Uterus (tissue), 4 donors: Measurements from ENCODE around the gene SMIM38. TPM values are rescaled to one million over a fixed set of nuclear protein-coding genes. Genes with fewer than 3 reads are reported as not detected.

ENCODE experiments used
- DNase-seq, 2 donors: peaks; one replicate each; pipeline ENCODE4 v3.0.0-alpha.2; 2019 to 2020
- H3K27ac ChIP-seq, 2 donors: fragments of 200-600 bp; sonication (generic); 1 replicate in 1 of 2; 2 replicates in 1 of 2; pipeline ENCODE4 v1.5.1; 2016 to 2018
- H3K27me3 ChIP-seq, 2 donors: fragments of 200-600 bp; sonication (generic); one replicate each; pipeline ENCODE4 v1.5.1; 2018 to 2019; ENCODE audit warnings: control low read depth in 1 of 2
- H3K36me3 ChIP-seq, 2 donors: fragments of 200-600 bp; sonication (generic); one replicate each; pipeline ENCODE4 v1.5.1; 2019; ENCODE audit warnings: control low read depth in 1 of 2
- H3K4me1 ChIP-seq, 2 donors: fragments of 200-600 bp; sonication (generic); one replicate each; pipeline ENCODE4 v1.5.1; 2018 to 2019; ENCODE audit warnings: control low read depth in 1 of 2
- H3K4me3 ChIP-seq, 2 donors: fragments of 200-600 bp; sonication (generic); 1 replicate in 1 of 2; 2 replicates in 1 of 2; pipeline ENCODE4 v1.5.1; 2018 to 2019; ENCODE audit warnings: mild to moderate bottlenecking in 1 of 2
- H3K9me3 ChIP-seq, 2 donors: fragments of 200-600 bp; sonication (generic); one replicate each; pipeline ENCODE4 v1.5.1; 2019; ENCODE audit warnings: control low read depth in 1 of 2
- POLR2A ChIP-seq, 2 donors: fragments of 450-650 bp; IDR thresholded peaks; one replicate each; pipeline ENCODE4 v1.6.1; 2016; ENCODE audit warnings: antibody characterized with exemption in 2 of 2, mild to moderate bottlenecking in 1 of 2, moderate library complexity in 1 of 2
- intact Hi-C: fragments of 100-400 bp; cut with DNase I; formaldehyde crosslinking; loops from one replicate; pipeline ENCODE4 v1.15.1; 2023; ENCODE audit warnings: low total_unique reads
- total RNA-seq, 4 donors: library from RNA; depleted of rRNA in 3 of 4; stranded (reverse); fragments of >200 nt in 3 of 4; gene quantifications; one replicate each; pipeline versions ENCODE4 v1.1.0 to v1.2.4, GENCODE V29; 2014 to 2023
- TF ChIP-seq, protein P1 (sequence below), 4 experiments: fragments of 200-600 bp in 2 of 4; fragments of 450-650 bp in 2 of 4; sonication (generic) in 2 of 4; IDR thresholded peaks; one replicate each; pipeline ENCODE4 v1.5.1; 2016 to 2019; ENCODE audit warnings: antibody characterized with exemption in 4 of 4, mild to moderate bottlenecking in 2 of 4, moderate library complexity in 1 of 4
- donor health status: DM: yes; HTN: yes; CAD: no.

Gene SMIM38
- total RNA-seq, 4 donors from 2014 or later = 0.29 to 7.5 (median 1.7) TPM

DNA sequence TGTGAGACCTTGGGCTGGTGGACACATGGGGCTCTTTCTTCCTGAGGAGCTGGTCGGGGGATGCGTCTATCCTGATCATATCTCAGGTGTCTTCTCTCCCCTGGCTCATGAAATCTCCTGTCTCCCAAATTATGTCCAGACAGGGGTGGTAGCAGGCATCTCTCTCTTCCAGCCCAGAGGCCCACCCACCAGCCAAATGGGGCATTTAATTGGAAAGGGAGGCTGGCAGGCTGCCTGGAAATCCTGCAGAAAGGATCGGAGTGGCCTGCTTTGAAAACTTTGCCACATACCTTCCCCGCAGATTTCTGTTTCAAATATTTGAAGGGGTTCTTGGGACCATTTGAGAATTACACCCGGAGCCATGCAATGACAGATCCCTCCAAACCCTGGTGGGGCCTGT is 37.4 kb downstream of the SMIM38 start:
- intact Hi-C loops = no loop called here
- DNase-seq = no peak
- no peaks in the 10 kb centered on the region for H3K36me3 ChIP-seq

DNA sequence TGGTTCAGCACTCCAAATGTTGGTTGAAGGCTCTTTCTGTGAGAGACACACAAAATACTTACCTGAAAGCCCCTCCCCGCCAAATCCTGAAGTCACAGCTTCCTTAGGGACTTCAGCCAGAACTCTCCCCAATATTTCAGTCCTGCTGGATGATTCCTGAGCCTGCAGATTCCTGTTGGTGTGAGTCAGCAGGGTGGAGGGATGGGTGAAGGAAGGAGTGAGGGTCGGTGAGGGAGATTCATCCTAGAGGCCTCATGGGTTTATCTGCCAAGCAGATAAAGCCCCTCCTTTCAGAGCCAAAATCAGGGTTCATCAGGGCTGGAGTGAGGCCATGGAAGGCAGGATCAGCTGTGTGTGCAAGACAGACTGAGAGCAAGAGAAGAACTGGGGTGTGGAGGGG is 37.9 kb downstream of the SMIM38 start:
- Histone ChIP-seq H3K4me3 (no peak overlapping the region), H3K9me3 (no peaks in the 10 kb centered on the region), H3K27ac (no peak overlapping the region), H3K27me3 (no peaks in the 10 kb centered on the region), H3K36me3 (no peaks in the 10 kb centered on the region), H3K4me1 (no peaks in the 10 kb centered on the region)
- DNase-seq = no peak
- intact Hi-C loops = no loop called here
- TF ChIP-seq POLR2A (IDR thresholded peaks at IDR 0.05) = no peak
- TF ChIP-seq, protein P1, sequence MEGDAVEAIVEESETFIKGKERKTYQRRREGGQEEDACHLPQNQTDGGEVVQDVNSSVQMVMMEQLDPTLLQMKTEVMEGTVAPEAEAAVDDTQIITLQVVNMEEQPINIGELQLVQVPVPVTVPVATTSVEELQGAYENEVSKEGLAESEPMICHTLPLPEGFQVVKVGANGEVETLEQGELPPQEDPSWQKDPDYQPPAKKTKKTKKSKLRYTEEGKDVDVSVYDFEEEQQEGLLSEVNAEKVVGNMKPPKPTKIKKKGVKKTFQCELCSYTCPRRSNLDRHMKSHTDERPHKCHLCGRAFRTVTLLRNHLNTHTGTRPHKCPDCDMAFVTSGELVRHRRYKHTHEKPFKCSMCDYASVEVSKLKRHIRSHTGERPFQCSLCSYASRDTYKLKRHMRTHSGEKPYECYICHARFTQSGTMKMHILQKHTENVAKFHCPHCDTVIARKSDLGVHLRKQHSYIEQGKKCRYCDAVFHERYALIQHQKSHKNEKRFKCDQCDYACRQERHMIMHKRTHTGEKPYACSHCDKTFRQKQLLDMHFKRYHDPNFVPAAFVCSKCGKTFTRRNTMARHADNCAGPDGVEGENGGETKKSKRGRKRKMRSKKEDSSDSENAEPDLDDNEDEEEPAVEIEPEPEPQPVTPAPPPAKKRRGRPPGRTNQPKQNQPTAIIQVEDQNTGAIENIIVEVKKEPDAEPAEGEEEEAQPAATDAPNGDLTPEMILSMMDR (IDR thresholded peaks at IDR 0.05) = no peak

More for the DNA sequence above, 37.4 kb downstream of the SMIM38 start:
- Histone ChIP-seq H3K27me3 (no peaks in the 10 kb centered on the region), H3K9me3 (no peaks in the 10 kb centered on the region), H3K4me1 (no peaks in the 10 kb centered on the region), H3K4me3 (no peak overlapping the region), H3K27ac (no peak overlapping the region)
- TF ChIP-seq, protein P1 (IDR thresholded peaks at IDR 0.05) = no peak
- no peak for TF ChIP-seq POLR2A (IDR thresholded peaks at IDR 0.05)

DNA sequence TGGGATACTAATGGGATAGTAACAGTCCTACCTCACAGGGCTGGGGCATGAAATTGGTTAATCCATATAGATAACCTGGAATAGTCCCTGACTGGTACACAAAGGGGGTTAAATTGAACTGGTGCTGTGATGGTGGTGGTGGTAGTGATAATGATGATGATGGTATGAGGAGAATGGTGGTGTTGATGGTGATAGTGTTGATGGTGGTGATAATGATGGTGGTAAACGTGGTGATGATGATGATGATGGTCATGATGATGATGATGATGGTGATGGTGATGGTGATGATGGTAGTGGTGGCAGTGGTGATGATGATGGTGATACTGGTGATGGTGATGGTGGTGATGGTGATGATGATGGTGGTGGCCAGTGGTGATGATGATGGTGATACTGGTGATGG is 38.7 kb downstream of the SMIM38 start:
- TF ChIP-seq, protein P1 (IDR thresholded peaks at IDR 0.05) = no peak
- no peak for TF ChIP-seq POLR2A (IDR thresholded peaks at IDR 0.05)
- H3K9me3 ChIP-seq = no peaks in the 10 kb centered on the region
- no peaks in the 10 kb centered on the region for H3K4me1 ChIP-seq
- no peak for DNase-seq
- intact Hi-C loops = no loop called here
- no peak overlapping the region for H3K27ac ChIP-seq
- no peaks in the 10 kb centered on the region for H3K36me3 ChIP-seq
- no peak overlapping the region for H3K4me3 ChIP-seq
- no peaks in the 10 kb centered on the region for H3K27me3 ChIP-seq

DNA sequence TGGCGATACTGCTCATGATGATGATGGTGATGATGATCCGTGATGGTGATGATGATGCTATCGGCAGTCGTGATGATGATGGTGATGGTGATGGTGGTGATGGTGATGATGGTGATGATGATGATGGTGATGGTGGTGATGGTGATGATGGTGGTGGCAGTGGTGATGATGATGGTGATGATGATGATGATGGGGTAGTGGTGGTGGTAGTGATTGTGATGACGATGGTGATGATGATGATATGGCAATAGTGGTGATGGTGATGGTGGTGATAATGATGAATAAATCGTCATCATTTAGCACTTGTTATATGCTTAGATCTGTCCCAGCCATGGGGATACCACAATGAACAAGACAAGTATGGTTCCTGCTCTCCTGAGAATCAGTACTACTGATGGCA is 39.2 kb downstream of the SMIM38 start:
- H3K36me3 ChIP-seq = no peaks in the 10 kb centered on the region
- no peaks in the 10 kb centered on the region for H3K4me1 ChIP-seq
- no peaks in the 10 kb centered on the region for H3K27me3 ChIP-seq
- H3K9me3 ChIP-seq = no peaks in the 10 kb centered on the region
- no peak for DNase-seq
- TF ChIP-seq POLR2A (IDR thresholded peaks at IDR 0.05) = no peak
- TF ChIP-seq, protein P1 (IDR thresholded peaks at IDR 0.05) = no peak
- no peak overlapping the region for H3K4me3 ChIP-seq
- intact Hi-C loops = no loop called here
- H3K27ac ChIP-seq = no peak overlapping the region

DNA sequence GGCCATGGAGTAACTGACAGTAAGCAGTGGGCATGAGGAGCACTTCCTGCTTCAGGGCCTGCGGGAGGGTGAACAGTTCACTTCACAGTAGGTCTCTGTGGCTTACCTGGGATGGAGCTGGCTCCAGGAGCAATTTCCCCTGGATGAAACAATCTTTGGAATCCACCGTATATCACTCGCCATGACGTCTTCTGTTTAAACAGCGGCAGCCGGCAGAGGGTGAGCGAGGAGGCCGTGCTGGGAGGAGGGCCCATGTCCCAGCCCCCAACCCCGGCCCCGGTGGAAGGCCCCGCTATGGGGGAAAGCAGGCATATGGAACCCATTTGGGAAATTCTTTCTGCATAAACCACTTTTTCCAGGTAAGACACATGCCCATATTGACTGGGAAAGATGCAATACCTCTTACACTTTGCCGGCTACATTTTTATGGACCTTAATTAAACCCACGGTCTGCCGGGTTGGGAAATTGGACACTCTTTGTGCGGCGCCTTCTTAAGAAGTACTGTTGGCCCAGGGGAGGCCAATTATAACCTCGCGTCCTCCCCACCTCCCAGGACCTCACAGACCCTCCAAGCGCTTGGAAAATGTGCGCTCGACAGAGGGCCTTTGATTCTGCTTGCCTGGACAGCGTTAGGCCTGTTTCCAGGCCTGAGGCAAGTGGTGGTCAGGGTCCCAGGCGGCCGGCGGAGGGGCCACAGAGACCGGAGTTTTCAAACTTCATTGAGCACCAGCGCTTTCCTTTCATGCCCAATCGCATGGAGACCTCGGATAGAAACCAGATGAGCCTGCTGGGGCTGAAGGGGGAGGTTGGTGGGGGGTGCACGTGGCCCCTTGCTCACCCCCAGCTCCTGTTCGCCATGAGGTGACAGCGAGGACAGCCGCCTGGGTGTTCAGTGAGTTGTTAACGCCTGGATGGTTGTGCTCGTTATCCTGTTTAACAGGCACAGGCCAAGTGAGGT is 40.4 kb downstream of the SMIM38 start:
- no peak overlapping the region for H3K4me3 ChIP-seq
- H3K36me3 ChIP-seq = no peaks in the 10 kb centered on the region
- intact Hi-C loops = no loop called here
- H3K27me3 ChIP-seq = no peaks in the 10 kb centered on the region
- no peak for DNase-seq
- H3K4me1 ChIP-seq = no peaks in the 10 kb centered on the region
- TF ChIP-seq POLR2A (IDR thresholded peaks at IDR 0.05) = no peak
- TF ChIP-seq, protein P1 (IDR thresholded peaks at IDR 0.05) = no peak
- no peak overlapping the region for H3K27ac ChIP-seq
- H3K9me3 ChIP-seq = no peaks in the 10 kb centered on the region
